GM19328 (cell line): ENCODE results near the gene HIGD1B.

Experiments
- ATAC-seq: cut with Tn5 transposase; IDR thresholded peaks from one replicate; pipeline ENCODE4 v1.9.1; 2021; ENCODE audit warnings: mild to moderate bottlenecking, moderate library complexity; ENCODE audit not compliant: unreplicated experiment

The HIGD1B gene

GRCh38 chr17:44875761-44876160 lies 28.1 kb downstream of the HIGD1B start:
- ATAC-seq: no peak

- no peak for ATAC-seq
These were observed 29.4 kb downstream of the HIGD1B start for GRCh38 chr17:44877121-44877520.

GRCh38 chr17:44878627-44879221 lies 31.0 kb downstream of the HIGD1B start:
- no peak for ATAC-seq

DNA sequence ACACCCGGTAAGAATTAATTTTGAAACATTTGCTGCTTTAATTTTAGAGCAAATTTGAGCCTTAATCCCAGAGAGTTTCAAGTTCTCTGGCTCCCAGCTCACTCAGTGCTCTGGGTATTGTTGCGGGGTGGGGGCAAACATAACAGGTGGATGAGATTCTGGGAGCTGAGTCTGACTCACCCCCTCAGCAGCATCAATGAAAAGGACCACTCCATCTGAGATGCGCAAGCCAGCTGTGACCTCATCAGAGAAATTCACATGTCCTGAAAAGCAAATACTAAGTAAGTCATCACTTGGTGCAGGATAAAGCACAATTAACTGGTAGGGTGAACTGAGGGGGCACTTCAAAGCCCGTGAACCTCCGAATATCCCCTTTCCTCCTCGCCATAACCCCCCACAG lies 31.7 kb downstream of the HIGD1B start:
- no peak for ATAC-seq

DNA sequence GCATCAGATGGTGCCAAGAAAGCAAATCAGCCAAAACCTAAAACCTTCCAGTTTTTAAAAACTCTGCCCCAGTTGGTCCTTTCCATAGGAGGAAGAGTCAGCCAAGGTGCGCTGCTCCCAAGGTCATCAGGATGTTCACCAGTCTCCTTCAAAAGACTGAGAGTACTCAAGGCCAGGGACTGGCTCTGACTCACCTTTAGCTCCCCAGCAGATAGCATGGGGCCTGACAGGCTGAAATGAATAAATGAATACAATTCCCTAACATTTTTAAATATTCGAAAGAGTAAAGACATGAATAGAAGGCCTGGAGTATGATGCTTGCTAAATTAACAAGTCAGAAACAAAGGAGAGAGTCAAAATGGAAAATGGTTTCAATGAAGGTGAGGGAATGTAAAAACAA lies 32.4 kb downstream of the HIGD1B start:
- ATAC-seq: no peak

- no peak for ATAC-seq
These were observed 33.5 kb downstream of the HIGD1B start for GRCh38 chr17:44881145-44881544.

- no peak for ATAC-seq
These were observed 37.3 kb downstream of the HIGD1B start for GRCh38 chr17:44884941-44885340.

- ATAC-seq: no peak
These were observed 39.3 kb downstream of the HIGD1B start for GRCh38 chr17:44887016-44887415.

- ATAC-seq: no peak
These were observed 40.6 kb downstream of the HIGD1B start for GRCh38 chr17:44887971-44888954.

- ATAC-seq: no peak
These were observed 41.3 kb downstream of the HIGD1B start for GRCh38 chr17:44889003-44889402.

GRCh38 chr17:44892250-44892649 lies 44.6 kb downstream of the HIGD1B start:
- ATAC-seq: no peak

GRCh38 chr17:44894642-44895041 lies 47.0 kb downstream of the HIGD1B start:
- ATAC-seq: no peak

DNA sequence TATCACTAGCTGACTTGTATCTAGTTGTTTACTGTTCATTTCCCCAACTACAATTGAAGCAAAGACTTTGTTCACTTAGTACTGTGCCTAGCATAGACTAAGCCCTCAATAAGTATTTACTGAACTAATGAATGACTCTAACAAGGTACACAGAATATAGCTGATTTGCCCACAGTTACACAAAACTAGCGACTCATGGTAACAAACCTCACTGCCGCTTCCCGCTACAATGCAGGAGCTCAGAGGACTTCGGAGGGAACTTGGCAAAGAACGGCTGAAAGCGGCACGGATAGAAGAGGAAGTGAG lies 51.0 kb downstream of the HIGD1B start:
- no peak for ATAC-seq

GRCh38 chr17:44899074-44899782 lies 51.5 kb downstream of the HIGD1B start, which contains the start of gene EFTUD2:
EFTUD2 (minus strand) TSS chr17:44899445; CDS start chr17:44894521, 4,924 bp downstream.
- ATAC-seq: peak; percentile 71
